Measurements from ENCODE around the gene BNC1.

DNA sequence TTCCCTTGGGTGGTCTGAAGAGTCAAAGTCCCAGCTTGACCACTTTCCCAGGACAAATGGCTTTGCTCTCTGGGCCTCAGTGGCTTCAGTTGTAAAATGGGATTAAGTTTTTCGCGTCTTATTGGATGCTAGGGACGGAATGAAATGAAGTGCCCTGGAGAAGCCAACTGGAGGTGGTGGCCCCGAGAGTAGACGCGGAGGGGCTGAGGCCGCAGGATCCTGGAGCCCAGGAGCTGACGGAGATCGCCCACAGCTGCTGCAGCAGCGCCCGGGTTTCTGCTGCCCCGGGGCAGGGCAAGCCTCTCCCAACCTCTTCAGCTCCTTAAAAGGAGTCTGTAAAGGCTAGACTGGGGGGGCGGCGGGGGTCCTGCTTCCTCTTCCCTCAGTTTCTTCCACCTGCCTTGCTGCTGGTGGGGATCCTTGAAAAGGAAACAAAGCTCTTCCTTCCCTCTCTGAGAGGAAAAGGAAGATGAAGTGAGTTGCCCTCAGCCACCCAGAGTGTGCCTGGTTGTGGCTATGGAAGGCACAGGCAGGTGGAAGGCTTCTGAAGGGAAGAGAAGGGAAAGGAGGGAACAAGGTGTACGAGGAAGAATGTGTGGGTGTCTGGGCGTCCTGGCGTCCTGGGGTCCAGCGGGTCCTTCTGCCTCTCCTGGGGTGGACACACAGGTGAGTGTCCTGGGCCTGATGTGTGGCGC lies 967 bp upstream of the BNC1 start:
- TF ChIP-seq EZH2 (IDR thresholded peaks at IDR 0.05; ENCODE audit: low read length, missing control alignments): no peak
- TF ChIP-seq, protein P1, sequence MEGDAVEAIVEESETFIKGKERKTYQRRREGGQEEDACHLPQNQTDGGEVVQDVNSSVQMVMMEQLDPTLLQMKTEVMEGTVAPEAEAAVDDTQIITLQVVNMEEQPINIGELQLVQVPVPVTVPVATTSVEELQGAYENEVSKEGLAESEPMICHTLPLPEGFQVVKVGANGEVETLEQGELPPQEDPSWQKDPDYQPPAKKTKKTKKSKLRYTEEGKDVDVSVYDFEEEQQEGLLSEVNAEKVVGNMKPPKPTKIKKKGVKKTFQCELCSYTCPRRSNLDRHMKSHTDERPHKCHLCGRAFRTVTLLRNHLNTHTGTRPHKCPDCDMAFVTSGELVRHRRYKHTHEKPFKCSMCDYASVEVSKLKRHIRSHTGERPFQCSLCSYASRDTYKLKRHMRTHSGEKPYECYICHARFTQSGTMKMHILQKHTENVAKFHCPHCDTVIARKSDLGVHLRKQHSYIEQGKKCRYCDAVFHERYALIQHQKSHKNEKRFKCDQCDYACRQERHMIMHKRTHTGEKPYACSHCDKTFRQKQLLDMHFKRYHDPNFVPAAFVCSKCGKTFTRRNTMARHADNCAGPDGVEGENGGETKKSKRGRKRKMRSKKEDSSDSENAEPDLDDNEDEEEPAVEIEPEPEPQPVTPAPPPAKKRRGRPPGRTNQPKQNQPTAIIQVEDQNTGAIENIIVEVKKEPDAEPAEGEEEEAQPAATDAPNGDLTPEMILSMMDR (conservative IDR thresholded peaks at IDR 0.05 in 1 of 2, IDR thresholded peaks at IDR 0.05 in 1 of 2; ENCODE audit: low read depth in 1 of 2, low read length in 2 of 2): no peak
